Heart right ventricle (tissue), 16 donors: ENCODE data around the gene ST8SIA1. TPM values are rescaled to one million over a fixed set of nuclear protein-coding genes. Genes with fewer than 3 reads are reported as not detected.

ENCODE experiments used
- ATAC-seq, 8 donors: fragments of 200-7000 bp; cut with Tn5 transposase; one replicate each; pipeline ENCODE4 v1.9.1; 2020; ENCODE audit warnings: mild to moderate bottlenecking in 8 of 8, moderate library complexity in 8 of 8, moderate number of reproducible peaks in 1 of 8
- DNase-seq, 2 donors: peaks; one replicate each; pipeline ENCODE4 v3.0.0-alpha.2; 2020
- H3K27ac ChIP-seq, 10 donors: fragments of 200-600 bp; sonication (generic) in 2 of 10; one replicate each; pipeline versions ENCODE4 v1.5.0 to v1.8.0; 2020 to 2022; ENCODE audit warnings: mild to moderate bottlenecking in 3 of 10
- H3K27me3 ChIP-seq, 7 donors: fragments of 200-600 bp; one replicate each; pipeline ENCODE4 v1.8.0; 2021 to 2022; ENCODE audit warnings: mild to moderate bottlenecking in 2 of 7
- H3K36me3 ChIP-seq, 9 donors: fragments of 200-600 bp; sonication (generic) in 1 of 9; one replicate each; pipeline versions ENCODE4 v1.5.0 to v1.8.0; 2020 to 2022; ENCODE audit warnings: mild to moderate bottlenecking in 2 of 9
- H3K4me1 ChIP-seq, 9 donors: fragments of 200-600 bp; sonication (generic) in 1 of 9; one replicate each; pipeline versions ENCODE4 v1.5.0 to v1.8.0; 2020 to 2022; ENCODE audit warnings: mild to moderate bottlenecking in 4 of 9
- H3K4me3 ChIP-seq, 10 donors: fragments of 200-600 bp; sonication (generic) in 2 of 10; one replicate each; pipeline versions ENCODE4 v1.5.0 to v1.8.0; 2020 to 2022; ENCODE audit warnings: mild to moderate bottlenecking in 7 of 10, moderate library complexity in 2 of 10
- H3K9me3 ChIP-seq, 11 donors: fragments of 200-600 bp in 10 of 11; sonication (generic) in 2 of 11; one replicate each; pipeline versions ENCODE4 v1.5.0 to v1.8.0; 2013 to 2022; ENCODE audit warnings: mild to moderate bottlenecking in 2 of 11, control low read depth in 1 of 11, moderate library complexity in 1 of 11
- WGBS, 2 donors: extraction: QIAGEN DNeasy Blood & Tissue Kit; methylation state at CpG; one replicate each; pipeline ENCODE4 v1.1.7; 2013; ENCODE audit warnings: inconsistent platforms in 1 of 2; 5-methylcytosine and 5-hydroxymethylcytosine counted together
- intact Hi-C, 10 donors: fragments of 100-400 bp; cut with DNase I; formaldehyde crosslinking; loops; one replicate each; pipeline versions ENCODE4 v1.11.1 to v1.14.2; 2022
- polyA plus RNA-seq, 2 donors: library from polyadenylated mRNA; stranded (reverse); fragments of 200-250 nt; gene quantifications; one replicate each; pipeline ENCODE4 v1.2.3, GENCODE V29; 2013
- total RNA-seq, 10 donors: library from RNA; stranded (reverse); fragmentation: NEBNext Ultra II Directional in 3 of 10; extraction: Animal tissue kit (Norgen Biotek cat#: 25700) in 3 of 10; gene quantifications; one replicate each; pipeline versions ENCODE4 v1.2.1 to v1.2.4, GENCODE V29; 2021 to 2023
- TF ChIP-seq, protein P1 (sequence below), 9 donors: fragments of 200-600 bp; sonication (generic) in 2 of 9; IDR thresholded peaks; one replicate each; pipeline versions ENCODE4 v1.5.0 to v1.8.0; 2021 to 2022; ENCODE audit warnings: antibody characterized with exemption in 9 of 9, mild to moderate bottlenecking in 5 of 9, moderate library complexity in 1 of 9
- donor health status: Arrhythmogenic right ventricular cardiomyopathy.
- donor health status: ischemic (EF 13 %, LVEDD 7.1; RV severe dilation, severe dysfunction).
- donor health status: healthy with polysubstance abuse.
- donor health status: DM: no; HTN: yes; CAD: no.
- donor health status: DM: no; HTN: no; CAD: no.
- donor health status: ischemic (EF 25% LVEDD 6.9; RV normal size, moderate dysfunction).
- donor health status: ischemic (EF 25% LVEDD 5.7; RV mildly dilated, moderate dysfunction).
- donor health status: healthy.
- donor health status: DM: yes; HTN: yes; CAD: no.
- donor health status: Ischemic cardiomyopathy.
- donor health status: ischemic (EF 35%, LVEDD 5.7; RV mildly dilated, moderate dysfunction).
- donor health status: nonischemic (EF 11% LVEDD 7.7; RV severe dilation, severe dysfunction).
- donor health status: DM: yes; HTN: yes; CAD: no.
- donor health status: PGD.
- donor health status: ischemic (EF 29% LVEDD 5.4; RV normal size, mild dysfunction).
- donor health status: nonischemic (EF 23%, LVEDD 6.1; RV moderate dilation, normal function).

Gene ST8SIA1
- total and polyA plus RNA-seq, 12 donors: 0.93 to 4.9 (median 1.9) TPM

DNA sequence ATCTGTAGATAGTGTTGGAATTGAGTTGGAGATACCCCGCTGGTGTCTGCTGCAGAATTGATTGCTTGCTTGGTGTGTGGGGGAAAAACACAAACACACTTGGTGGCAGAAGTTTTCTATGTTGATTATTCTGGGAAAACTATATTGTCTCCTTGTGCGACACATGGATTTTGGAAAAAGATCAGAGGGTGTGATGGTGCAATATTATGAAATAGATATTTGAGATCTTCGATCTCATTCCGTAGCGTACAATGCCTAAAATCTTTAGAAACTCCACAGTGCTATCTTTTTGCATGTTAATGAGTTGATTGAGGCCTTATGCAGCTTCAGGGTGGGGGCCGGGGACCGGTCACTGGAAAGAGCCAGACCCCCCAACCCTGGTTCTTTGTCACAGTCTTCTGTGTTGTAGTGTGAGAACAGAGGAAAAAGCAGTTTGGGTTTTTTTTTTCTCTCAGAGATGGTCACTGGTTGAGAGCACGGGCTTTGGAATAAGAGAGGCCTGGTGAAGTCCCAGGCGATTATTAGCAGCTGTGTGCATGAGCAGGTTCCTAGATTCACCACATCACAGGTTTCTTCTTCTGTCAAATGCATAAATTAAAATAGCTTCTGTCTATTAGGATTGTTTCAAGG is 88.2 kb downstream of the ST8SIA1 start:
- no peak overlapping the region for H3K27ac ChIP-seq
- intact Hi-C loops: no loop called here
- WGBS, 2 donors: 79 to 85% methylated on average over 9 of the region's 9 CpGs
- H3K4me3 ChIP-seq: no peak overlapping the region
- TF ChIP-seq, protein P1, sequence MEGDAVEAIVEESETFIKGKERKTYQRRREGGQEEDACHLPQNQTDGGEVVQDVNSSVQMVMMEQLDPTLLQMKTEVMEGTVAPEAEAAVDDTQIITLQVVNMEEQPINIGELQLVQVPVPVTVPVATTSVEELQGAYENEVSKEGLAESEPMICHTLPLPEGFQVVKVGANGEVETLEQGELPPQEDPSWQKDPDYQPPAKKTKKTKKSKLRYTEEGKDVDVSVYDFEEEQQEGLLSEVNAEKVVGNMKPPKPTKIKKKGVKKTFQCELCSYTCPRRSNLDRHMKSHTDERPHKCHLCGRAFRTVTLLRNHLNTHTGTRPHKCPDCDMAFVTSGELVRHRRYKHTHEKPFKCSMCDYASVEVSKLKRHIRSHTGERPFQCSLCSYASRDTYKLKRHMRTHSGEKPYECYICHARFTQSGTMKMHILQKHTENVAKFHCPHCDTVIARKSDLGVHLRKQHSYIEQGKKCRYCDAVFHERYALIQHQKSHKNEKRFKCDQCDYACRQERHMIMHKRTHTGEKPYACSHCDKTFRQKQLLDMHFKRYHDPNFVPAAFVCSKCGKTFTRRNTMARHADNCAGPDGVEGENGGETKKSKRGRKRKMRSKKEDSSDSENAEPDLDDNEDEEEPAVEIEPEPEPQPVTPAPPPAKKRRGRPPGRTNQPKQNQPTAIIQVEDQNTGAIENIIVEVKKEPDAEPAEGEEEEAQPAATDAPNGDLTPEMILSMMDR (IDR thresholded peaks at IDR 0.05): no peak
- peaks cover 0 to 4% (median 0%) of the 10 kb centered on the region in 11 donors for H3K9me3 ChIP-seq
- H3K36me3 ChIP-seq: no peaks in the 10 kb centered on the region
- ATAC-seq: no peak
- H3K4me1 ChIP-seq: no peaks in the 10 kb centered on the region
- DNase-seq: no peak
- no peaks in the 10 kb centered on the region for H3K27me3 ChIP-seq

DNA sequence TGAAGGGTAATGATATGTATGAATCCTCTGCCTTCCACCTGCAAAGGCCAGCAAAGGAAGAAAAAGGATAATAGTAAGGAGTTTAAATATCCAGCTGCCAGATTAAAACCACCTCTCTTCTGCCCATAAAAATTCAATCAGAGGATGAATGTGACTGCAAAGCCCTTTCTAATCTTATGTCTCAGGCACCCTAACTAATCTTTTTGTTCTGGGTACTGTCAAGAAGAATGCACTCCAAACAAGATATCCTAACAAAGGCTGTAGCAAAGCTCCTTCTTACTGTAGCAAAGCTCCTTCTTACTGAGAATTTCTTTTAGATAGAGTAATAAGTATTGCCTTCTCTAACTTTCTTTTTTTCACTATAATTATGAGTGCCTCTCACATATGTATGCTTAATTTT is 91.8 kb downstream of the ST8SIA1 start:
- DNase-seq (no peak), ATAC-seq (no peak)
- Histone ChIP-seq H3K4me1 (no peaks in the 10 kb centered on the region), H3K36me3 (no peaks in the 10 kb centered on the region), H3K9me3 (peaks cover 0 to 18% (median 0%) of the 10 kb centered on the region in 11 donors), H3K27ac (no peak overlapping the region), H3K4me3 (no peak overlapping the region), H3K27me3 (no peaks in the 10 kb centered on the region)
- intact Hi-C loops: no loop called here
- TF ChIP-seq, protein P1 (IDR thresholded peaks at IDR 0.05): no peak

DNA sequence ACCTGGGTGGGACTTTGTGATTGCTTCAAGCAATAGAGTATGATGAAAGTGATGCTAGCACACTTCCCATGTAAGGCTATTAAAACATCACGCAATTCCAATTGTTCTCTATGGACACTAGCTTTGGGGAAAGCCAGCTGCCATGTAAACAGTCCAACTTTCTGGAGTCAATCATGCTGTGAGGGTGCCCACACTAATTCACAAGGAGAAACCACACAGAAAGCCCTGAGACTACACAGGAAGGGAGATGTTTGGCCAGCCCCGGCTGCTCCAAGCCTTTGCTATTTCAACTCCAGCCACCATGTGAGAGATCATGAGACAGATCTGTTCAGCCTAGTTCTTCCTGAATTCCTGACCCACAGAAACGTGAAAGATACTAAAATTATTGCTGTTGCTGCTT is 96.3 kb downstream of the ST8SIA1 start:
- no peak overlapping the region for H3K27ac ChIP-seq
- peaks cover 0 to 18% (median 0%) of the 10 kb centered on the region in 11 donors for H3K9me3 ChIP-seq
- ATAC-seq (no peak), DNase-seq (no peak)
- no peaks in the 10 kb centered on the region for H3K27me3 ChIP-seq
- H3K4me1 ChIP-seq: no peaks in the 10 kb centered on the region
- H3K36me3 ChIP-seq: no peaks in the 10 kb centered on the region
- H3K4me3 ChIP-seq: no peak overlapping the region
- intact Hi-C loops: no loop called here
- TF ChIP-seq, protein P1 (IDR thresholded peaks at IDR 0.05): no peak
- WGBS, 2 donors: 67 to 68% methylated on average over 3 of the region's 3 CpGs

DNA sequence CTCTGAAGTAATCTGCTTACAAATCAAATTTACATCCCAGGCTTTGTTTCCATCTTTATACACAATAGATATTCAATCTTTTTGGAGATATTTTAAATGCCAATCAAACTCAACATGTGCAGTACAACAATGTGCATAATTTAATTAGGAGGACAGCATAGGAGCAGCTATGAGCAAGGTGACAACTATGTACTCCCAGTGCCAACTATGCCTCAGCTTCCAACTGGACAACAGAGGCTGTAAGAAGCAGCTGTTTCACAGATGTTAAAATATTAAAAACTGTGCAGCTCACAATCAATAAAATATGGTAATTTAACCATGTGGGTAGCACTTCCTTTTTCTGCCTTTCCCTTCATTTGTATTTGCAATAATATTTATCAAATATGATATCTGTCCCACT is 99.9 kb downstream of the ST8SIA1 start:
- Histone ChIP-seq H3K36me3 (no peaks in the 10 kb centered on the region), H3K27me3 (no peaks in the 10 kb centered on the region), H3K27ac (no peak overlapping the region), H3K9me3 (peaks cover 0 to 14% (median 0%) of the 10 kb centered on the region in 11 donors), H3K4me1 (no peaks in the 10 kb centered on the region), H3K4me3 (no peak overlapping the region)
- intact Hi-C loops: no loop called here
- TF ChIP-seq, protein P1 (IDR thresholded peaks at IDR 0.05): no peak
- peak in 3 of 8 donors; percentile 60 to 74 (median 65) for ATAC-seq
- no peak for DNase-seq
